ENCODE data around the gene CYP27B1.
"Not testable (repeated sequence)": the region's sequence is repeated elsewhere in the genome, so short reads cannot be mapped to it uniquely, and the experiment has no call there.

CYP27B1 gene

GRCh38 chr12:57793920-57794319 lies 27.0 kb upstream of the CYP27B1 start:
- no peak overlapping the region for H3K4me3 ChIP-seq (ENCODE audit: low read depth, low read length)

GRCh38 chr12:57783861-57784260 lies 17.0 kb upstream of the CYP27B1 start:
- H3K4me3 ChIP-seq (ENCODE audit: low read depth, low read length) = no peak overlapping the region

DNA sequence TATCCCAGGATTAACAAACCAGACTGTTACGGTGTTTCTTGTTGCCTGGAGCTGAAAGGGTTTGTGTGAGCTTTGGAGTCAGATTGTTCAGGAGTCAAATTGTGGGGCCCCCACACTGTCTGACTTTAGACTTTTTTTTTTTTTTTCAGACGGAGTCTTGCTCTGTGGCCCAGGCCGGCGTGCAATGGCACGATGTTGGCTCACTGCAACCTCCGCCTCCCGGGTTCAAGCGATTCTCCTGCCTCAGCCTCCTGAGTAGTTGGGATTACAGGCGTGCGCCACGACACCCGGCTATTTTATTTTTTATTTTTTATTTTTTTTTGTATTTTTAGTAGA lies 16.6 kb upstream of the CYP27B1 start:
- H3K4me3 ChIP-seq (ENCODE audit: low read depth, low read length) = peak overlapping the region; percentile 100

DNA sequence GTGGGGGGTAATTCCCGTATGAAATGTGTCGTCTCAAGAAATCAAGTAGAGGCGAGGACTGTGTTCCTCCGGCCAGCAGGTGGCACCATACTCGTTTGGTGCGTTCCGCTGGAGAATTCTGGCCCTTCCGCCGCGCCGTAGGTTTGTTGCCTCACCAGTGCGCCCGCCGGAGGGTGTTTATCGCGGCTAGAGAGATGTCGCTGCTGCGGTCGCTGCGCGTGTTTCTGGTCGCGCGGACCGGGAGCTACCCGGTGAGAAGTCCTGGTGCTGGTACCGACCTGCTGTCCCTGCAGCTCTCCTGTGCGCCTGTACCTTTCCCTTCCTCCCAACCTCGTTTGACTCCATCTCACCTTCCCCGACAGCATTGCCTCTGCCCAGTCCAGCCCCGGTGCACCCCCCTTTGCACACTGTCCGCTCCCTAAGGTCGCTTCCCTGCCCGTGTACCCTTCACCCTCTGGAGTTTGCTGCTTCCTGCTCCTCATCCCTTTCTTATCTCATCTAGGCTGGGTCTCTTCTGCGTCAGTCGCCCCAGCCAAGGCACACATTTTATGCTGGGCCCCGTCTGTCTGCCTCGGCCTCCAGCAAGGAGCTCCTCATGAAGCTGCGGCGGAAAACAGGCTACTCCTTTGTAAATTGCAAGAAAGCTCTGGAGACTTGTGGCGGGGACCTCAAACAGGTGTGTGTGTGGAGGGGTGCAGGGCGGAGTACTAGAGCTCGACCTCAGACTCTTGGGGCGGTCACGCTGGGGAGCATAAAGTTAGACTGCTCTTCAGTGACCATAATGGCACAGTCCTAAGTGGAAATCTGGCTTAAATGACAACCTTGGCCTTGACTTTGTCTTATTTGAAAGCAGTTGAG lies 16.0 kb upstream of the CYP27B1 start, which contains the start of gene TSFM:
Gene TSFM (plus strand): TSS at position 180 of the 858 bp plus-strand sequence. CDS start 15 bp downstream, at position 195.
- H3K4me3 ChIP-seq (ENCODE audit: low read depth, low read length) = peak within 1 kb of the TSS; percentile 100

DNA sequence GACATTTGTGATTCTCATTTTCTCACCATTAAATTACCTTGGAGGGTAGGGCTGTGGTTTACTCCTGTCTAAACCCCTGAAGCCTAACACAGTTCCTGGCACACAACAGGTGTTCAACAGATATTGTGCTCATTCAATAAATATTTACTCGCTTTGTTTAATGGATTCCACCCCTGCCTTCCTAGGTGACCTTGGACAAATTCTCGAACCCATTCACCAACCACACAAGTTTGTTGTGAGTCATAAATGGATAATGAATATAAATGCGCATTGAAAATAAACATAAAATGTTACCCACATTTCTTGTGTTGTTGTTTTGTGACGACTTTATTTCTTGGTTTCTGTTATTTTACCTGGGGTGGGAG lies 15.3 kb upstream of the CYP27B1 start:
- no peak overlapping the region for H3K4me3 ChIP-seq (ENCODE audit: low read depth, low read length)

DNA sequence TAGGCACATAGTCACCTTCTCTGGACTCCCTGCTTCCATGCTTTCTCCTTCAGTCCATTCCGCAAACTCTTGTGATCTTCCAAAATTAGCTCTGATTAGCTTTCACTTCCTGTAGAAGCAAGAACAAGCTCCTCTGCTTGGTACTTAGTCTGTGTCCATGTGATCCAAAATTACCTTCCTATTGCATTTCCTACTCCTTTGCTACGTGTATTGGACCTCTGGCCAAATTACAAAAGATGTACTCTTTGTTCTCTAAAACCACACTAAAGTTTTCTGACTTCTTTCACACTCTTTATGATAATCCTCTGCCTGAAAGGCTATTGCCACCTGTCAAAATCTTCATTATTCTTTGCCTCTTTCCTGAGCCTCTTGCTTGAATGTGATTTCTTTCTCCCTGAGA lies 14.9 kb upstream of the CYP27B1 start:
- no peak overlapping the region for H3K4me3 ChIP-seq (ENCODE audit: low read depth, low read length)

DNA sequence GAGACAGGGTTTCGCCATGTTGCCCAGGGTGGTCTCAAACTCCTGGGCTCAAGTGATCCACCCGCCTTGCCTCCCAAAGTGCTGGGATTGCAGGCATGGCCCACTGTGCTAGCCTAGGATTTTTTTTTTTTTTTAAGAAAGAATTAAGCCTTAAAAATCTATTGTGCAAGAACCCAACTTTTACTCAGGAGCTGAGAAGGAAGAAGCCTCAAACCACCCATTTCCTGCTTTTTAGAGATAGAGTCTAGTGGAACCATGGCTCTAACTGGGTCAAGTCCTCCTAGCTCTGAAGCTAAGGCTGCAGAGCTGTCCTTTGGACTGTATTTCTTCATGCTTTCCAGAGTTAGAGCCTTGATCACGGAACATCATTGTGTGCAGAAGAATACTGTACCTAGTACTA lies 14.4 kb upstream of the CYP27B1 start:
- no peak overlapping the region for H3K4me3 ChIP-seq (ENCODE audit: low read depth, low read length)

- H3K4me3 ChIP-seq (ENCODE audit: low read depth, low read length) = no peak overlapping the region
Measured at GRCh38 chr12:57780284-57780897, 13.5 kb upstream of the CYP27B1 start.

DNA sequence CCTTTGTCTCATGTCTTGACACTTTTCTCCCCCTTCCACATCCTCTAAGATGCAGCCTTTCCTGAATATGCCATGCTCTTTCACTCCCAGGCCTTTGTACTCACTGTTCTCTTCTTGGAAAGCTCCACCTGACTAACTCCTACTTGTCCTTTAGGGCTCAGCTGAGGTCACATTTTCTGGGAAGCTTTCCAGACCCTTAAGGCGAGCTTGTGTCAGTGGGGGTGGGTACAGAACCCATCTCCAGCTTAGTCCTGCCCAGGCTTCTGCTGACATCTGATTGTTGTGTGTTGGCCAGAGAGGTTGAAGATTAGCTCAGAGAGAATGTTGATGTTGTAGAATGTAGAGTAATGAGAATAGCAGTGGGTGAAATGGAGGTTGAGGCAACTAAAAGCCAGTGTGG lies 12.9 kb upstream of the CYP27B1 start:
- H3K4me3 ChIP-seq (ENCODE audit: low read depth, low read length) = no peak overlapping the region

- no peak overlapping the region for H3K4me3 ChIP-seq (ENCODE audit: low read depth, low read length)
Measured at GRCh38 chr12:57777911-57778310, 11.0 kb upstream of the CYP27B1 start.

DNA sequence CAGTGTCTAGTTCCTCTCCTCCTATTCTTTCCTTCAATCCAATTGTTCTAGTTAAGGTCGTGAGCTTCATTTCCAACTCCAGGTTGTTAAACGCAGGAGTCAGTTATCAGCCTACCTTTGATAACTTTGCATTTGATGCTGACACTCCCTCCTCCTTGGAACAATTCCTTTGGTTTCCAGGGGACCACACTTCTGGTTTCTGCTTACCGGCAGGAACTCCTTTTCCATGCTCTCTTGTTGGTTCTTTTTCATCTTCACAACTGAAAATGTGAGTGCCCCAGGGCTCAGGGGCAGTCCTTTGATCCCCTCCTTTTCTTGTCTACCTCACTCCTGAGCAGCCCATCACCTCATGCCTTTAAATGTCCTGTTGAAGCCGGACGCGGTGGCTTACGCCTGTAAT lies 10.5 kb upstream of the CYP27B1 start:
- H3K4me3 ChIP-seq (ENCODE audit: low read depth, low read length) = no peak overlapping the region

GRCh38 chr12:57776247-57776587 lies 9.3 kb upstream of the CYP27B1 start:
- no peak overlapping the region for H3K4me3 ChIP-seq (ENCODE audit: low read depth, low read length)

DNA sequence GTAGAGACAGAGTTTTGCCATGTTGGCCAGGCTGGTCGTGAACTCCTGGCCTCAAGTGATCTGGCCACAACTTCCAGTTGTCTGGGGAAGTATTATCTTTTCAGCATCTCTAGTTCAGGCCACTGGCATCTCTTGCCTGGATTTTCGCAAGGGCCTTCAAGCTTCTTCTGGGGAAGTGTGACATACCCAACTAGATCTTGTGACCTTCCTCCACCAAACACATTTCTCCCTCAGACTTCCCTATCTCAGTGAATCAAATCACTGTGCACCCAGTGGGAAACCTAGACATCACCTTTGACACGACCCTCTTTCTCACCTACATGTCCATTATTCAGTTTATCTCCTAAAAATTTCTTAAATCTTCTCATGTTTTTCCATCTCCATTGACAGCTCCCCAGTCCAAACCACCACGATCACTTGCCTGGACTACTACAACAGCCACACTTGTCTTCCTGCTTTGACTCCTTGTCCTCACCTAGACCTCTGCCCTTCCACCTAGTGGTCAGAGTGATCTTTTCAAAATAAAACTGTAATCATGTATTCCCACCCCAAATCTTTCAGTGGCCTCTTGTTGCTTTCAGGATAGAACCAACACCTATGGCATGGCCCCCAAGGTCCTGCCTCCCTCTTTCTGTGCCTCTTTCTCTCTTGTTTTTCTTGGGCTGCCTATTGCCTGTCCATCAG lies 8.8 kb upstream of the CYP27B1 start:
- H3K4me3 ChIP-seq (ENCODE audit: low read depth, low read length) = no peak overlapping the region

DNA sequence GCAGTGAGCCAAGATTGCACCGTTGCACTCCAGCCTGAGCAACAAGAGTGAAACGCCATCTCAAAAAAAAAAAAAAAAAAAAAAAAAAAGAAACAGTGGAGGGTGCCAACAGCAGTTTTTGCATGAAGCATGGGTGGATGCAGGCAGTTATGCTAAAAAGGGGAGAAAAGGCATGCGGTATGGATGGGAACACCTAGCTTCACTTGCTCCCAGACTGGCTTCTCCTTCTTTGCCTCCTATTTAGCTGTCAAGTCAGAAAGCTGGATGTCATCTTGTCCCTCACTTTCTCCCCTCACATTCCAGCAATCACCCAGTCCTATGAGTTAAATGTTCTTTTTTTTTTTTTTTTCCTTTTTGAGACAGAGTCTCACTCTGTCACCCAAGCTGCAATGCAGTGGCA lies 8.2 kb upstream of the CYP27B1 start:
- no peak overlapping the region for H3K4me3 ChIP-seq (ENCODE audit: low read depth, low read length)

DNA sequence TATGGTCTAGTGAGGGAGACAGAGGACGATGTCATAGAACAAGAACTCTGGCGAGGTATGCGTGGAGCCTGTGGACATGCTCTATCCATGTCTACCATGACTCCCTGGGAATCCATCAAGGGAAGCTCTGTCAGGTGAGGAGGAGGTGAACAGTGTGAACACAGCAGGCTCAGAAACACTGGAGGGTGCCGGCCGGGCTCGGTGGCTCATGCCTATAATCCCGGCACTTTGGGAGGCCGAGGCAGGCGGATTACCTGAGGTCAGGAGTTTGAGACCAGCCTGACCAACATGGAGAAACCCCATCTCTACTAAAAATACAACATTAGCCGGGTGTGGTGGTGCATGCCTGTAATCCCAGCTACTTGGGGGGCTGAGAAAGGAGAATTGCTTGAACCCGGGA lies 7.8 kb upstream of the CYP27B1 start:
- H3K4me3 ChIP-seq (ENCODE audit: low read depth, low read length) = not testable (repeated sequence)

DNA sequence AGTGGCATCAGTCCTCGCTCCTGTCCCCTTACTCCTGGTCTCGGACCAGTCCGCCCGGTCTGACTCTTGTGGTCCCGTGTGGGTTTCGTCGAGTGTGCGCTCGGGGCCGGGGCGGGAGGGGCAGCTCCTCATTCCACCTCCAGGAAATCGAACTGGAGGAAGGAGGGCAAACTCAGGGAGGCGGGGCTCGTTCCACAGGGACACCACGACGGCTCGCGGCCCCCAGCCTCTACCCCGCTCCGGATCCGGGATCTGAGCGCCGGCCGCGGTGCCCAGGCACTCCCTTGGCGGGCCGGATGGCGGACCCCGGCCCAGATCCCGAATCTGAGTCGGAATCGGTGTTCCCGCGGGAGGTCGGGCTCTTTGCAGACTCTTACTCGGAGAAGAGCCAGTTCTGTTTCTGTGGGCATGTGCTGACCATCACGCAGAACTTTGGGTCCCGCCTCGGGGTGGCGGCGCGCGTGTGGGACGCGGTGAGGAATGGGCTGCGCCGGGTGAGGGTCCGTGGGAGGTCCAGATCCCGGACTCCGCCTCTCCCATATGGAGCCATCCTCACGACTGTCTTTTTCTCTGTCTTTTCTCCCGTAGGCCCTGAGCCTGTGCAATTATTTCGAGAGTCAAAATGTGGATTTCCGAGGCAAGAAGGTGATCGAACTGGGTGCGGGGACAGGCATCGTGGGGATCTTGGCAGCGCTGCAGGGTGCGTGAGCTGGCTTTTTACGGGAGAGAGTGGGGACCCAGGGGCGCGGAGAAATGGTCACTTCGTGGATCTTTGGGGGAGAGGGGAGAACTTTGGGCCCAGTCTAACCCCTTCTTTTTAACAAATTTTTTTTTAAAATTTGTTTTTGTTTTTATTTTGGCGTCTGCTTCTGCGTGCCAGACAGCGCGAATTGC lies 5.8 kb upstream of the CYP27B1 start, which contains the start of gene EEF1AKMT3:
Gene EEF1AKMT3 (plus strand): TSS at position 186 of the 894 bp plus-strand sequence. CDS start 111 bp downstream, at position 297.
- peak within 1 kb of the TSS; percentile 100 for H3K4me3 ChIP-seq (ENCODE audit: low read depth, low read length)

- H3K4me3 ChIP-seq (ENCODE audit: low read depth, low read length) = peak within 1 kb of the TSS; percentile 100
Measured at GRCh38 chr12:57771873-57772428, 5.1 kb upstream of the CYP27B1 start, which contains the start of gene METTL1. METTL1 (minus strand) TSS chr12:57772105; CDS start chr12:57772083, 22 bp downstream.

GRCh38 chr12:57771236-57771872 lies 4.5 kb upstream of the CYP27B1 start:
- H3K4me3 ChIP-seq (ENCODE audit: low read depth, low read length) = peak overlapping the region; percentile 100

- peak overlapping the region; percentile 100 for H3K4me3 ChIP-seq (ENCODE audit: low read depth, low read length)
Measured at GRCh38 chr12:57770734-57771133, 3.9 kb upstream of the CYP27B1 start.

DNA sequence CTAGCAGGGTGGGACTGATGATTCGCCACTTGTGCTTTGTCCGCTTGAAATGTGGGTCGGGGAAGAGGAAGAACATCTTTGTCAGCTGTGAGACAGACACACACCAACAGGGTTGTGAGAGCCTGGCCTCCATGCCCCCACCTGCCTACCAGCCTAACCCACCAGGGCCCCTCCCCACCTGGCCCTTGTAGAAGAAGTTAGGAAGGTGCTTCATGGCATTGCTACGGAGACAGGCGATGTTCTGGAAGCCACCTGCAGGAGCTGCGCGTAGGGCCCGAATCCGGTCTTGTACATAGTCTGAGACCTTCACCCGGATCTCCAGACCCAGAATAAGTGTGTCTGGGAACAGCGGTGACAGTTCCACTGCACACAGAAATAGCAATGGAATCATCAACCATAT lies 2.7 kb upstream of the CYP27B1 start:
- no peak overlapping the region for H3K4me3 ChIP-seq (ENCODE audit: low read depth, low read length)

All from iPS-11a (cell line).